Fibroblast of the conjunctiva (primary cell): ENCODE results near the gene IGLON5.

Source experiments
- DNase-seq: peaks from one replicate; pipeline ENCODE4 v3.0.0-alpha.2; 2010; ENCODE audit warnings: low read depth

The IGLON5 gene

DNA sequence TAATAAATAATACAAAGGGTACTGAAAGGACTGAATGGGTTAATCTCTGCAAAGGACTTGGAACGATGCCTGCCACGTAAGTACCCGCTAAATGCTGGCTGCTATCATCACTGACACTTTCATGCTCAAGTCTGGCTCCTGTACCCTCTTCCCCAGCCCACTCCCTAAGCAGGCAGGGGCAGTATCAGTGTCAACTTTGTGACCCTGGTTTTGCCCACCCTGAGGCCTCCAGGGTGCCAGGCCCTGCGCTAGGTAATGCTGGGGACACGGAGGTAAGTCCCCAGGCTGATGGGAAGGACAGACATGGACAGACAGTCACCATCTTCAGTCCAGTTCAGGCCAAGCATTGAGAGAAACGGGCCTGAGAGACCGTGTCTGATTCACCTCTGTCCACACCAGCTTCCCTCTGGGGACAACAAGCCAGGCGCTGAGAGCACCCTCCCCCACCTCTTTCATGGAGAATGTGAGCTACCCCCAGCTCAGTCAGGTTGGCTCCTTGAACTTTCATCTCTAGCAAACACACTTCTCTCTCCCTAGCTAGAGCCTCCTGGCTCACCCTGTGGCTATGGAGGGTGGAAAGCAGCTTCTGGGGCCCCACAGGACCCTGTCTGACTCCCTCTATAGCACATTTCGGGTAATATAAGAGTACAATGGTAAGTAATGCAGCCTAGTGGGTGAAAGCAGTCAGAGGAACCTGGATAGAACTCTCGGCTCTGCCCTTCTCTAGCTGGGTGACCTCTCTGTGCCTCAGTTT lies 53.9 kb downstream of the IGLON5 start:
- DNase-seq = no peak

DNA sequence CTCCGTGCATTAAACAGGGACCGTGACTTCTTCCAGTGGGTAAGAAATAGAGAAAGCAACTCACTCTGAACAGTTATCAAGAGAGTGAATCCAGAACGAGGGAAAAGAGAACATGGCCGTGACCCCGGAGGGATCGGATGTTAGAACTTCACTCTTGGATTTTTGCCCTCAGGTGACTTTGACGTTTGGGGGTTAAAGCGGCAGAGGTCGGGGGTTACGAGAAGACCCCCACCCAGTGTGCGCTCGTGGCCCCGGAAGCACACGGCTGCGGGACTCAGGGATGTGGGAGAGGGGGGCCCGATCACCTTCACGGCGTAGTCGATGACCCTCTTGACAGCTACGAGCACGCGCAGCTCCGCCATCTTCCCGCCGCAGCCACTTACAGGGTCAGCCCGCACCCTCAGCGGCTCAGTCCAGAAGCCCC lies 54.5 kb downstream of the IGLON5 start, which contains the start of gene ETFB:
TSS of gene ETFB (minus strand) at position 424 of the 424 bp plus-strand sequence. CDS start at position 362, 62 bp downstream.
- no peak for DNase-seq

DNA sequence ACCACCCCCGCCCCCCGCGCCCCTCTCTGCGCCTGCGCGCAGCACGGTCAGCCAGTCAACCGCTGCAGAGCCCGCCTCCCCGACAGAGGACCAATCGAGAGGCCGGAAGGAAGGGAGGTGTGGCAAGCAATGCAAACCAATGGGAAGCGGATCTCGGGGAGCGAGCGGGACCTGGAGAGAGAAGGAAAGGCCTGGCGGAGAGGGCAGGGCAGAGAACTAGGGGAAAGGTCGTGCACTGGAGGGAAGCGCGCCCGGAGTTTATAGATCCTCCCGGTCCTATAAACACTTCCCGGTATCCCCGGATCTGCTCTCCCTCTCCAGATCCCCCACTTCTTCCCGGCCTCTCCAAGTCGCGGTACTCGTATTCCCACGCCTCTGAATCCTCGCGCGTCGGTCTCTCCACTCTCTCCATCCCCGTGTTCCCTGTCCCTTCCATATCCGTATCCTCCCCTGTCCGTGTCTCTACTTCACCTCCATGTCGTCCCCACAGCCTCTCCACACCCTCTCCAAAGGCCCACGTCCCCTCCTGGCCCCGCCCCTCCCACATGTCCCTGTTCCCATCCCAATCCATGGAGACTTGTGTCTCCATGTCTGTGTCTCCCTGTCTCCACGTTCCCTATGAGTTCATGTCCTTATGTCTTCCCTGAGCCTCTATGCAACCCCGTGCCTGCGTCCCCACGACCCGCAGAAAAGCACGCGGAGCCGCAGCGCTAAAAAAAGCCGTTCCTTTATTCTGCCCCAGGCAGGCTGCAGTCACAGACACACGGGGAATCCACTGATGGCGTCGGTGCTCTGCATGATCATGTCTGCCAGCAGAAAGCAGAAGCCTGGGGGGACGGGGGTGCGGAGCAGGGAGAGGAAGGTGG lies 55.2 kb downstream of the IGLON5 start:
- peak; percentile 98 for DNase-seq

DNA sequence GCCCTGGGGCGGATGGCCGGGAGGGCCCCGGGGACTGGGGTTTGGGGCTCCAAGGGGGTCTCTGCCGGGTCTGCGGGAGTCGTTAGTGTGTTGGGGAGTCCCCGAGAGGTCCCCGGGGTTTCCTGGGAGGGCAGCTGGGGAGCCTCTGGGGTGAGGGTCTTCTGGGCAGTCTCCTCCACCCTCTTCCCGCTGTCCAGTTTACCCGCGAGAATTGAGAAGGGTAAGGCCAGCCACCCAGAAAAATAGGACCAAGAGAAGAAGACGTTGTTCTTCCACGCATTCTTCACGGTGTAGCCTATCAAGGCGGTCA lies 55.8 kb downstream of the IGLON5 start:
- no peak for DNase-seq

DNA sequence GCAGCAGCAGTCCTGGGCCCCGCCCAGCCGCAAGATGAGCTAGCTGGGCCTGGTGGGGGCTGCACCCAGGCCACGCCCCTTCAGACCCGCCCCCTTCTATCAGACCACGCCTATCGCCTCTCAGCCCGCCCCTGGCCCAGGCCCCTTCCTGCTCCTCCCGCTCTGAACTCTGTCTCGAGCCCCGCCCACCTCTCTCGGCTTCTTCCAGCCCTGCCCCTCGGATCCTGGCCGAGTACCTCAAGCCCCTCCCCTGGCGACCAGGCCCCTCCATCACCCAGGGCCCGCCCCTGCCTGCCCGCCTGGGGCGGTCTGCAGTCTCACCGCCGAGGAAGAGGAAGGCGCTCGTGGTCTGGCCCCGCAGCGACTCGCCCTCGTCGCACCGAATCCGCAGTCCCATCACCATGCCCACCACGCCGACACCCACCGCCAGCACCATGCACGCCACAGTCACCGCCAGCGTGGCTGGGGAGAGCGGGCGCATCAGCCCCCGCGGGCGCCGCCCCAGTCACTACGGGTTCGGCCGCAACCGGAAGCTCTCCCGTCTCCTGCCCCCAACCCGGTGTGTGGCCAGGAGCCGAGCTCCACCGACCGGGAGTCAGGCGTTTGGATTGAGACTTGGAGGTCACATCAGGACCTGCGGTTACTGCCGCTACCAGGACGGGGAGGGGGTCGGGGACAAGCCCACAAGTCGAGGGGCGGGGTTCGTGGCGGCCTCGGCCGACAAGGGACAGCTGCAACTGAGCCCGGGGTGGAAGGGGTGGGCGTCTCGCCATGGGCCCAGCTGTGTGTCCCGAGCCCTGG lies 56.3 kb downstream of the IGLON5 start:
- peak; percentile 99 for DNase-seq

DNA sequence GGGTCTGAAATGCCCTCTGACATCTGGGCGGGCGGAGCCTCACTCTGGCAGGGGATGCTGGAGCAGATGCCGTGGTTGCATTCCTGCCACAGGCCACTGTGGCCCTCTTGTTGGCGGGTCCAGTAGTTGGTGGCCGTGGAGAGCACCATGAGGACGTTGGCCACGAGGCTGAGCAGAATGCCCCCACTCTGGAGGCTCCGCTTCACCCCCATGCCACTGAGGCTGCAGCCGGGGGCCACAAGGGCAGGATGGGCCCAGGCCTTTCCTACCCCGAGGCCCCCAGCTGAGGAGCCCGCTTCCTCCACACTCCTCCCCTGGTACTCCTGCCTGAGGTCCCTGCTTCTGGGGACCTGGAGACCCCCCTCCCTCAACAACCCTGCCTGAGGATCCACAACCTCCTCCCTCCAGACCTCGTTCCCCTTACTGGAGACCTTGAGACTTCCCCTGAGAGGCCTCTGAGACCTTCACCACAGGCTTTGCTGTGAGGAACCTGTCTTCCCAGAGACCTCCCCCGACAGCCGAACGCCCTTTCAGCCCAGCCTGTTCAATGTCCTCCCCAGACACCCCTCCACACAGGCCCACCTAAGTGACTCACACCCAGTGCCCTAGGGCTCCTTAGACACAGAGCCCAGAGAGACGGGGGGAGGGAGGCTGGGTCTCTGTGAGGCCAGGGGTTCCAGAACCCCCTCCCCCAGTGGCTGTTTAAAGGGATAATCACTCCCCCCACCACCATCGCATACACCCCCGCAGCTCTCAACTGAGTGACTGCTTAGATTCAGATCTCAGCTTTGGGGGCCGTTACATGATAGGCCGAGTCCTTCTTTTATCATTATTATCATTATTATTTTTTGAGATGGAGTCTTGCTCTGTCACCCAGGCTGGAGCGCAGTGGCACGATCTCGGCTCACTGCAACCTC lies 57.2 kb downstream of the IGLON5 start, which contains the start of gene CLDND2:
TSS of gene CLDND2 (minus strand) at position 638 of the 917 bp plus-strand sequence. CDS start at position 212, 426 bp downstream.
- no peak for DNase-seq

DNA sequence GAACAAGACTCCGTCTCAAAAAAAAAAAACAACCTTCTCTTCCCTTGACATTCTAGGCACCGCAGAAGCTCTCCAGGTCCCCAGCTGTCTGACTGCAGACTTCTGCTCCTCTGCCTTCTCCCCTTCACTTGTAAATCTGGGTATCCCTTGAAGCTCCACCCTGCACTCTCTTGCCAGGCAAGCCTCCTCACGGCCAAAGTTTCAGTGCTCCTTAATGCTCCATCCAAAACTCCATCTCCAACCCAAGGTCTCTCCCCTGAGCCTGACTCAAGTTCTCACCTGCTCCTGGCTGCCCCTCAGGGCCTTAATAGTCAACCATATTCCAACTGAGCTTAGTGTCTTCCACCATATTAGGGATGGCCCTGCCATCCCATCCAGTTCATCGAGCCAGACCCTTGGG lies 58.8 kb downstream of the IGLON5 start:
- no peak for DNase-seq

DNA sequence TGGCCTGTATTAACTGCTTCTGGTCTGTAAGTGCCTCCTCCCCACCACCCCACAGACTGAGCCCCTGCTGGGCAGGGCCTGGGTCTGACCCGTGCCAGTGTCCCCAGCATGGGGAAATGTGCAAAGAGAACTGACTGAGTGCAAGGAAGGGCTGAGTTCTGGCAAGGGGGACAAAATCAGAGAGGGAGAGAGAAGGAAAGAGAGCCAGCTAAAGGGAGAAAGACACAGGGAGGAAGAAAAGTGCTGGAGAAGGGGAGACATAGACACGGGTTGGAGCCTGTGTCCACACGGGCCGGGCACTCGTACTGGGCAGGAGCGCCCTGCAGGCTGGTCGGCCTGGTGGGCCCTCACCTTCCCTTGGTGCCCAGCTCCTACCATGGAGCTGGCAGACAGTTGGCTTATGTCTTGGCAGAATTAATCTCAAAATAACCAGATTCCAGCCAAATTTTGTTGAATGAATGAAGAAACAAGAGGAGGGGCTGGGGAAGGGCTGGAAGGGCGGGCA lies 59.8 kb downstream of the IGLON5 start:
- no peak for DNase-seq

DNA sequence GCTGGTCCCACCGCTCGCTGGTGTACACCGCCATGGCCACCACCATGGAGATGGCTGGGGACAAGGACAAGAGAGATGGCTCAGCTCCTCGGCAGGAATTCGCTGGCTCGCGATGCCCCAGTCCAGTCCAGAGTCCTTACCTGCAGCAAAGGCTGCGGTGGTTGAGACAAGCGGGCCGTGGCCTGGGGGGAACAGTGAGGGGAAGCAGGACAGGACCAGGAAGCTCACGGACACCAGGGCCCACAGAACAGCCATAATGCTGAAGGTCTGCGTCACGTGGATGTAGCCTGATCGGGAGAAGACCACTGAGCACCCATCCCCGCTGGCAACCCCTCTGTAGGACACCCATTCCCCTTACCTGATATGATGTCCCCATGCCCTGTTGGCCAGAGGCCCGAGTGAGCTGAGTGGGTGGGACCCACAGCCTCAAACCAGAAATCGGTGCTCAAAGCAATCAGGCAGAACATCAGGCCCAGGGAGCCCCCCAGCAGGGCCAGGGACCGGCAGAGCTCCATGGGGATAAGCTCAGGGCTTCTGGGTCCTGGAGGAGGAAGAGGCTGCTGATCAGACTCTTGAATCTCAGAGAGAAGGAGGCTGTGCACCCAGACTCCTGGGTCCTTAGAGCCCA lies 60.7 kb downstream of the IGLON5 start:
- no peak for DNase-seq

DNA sequence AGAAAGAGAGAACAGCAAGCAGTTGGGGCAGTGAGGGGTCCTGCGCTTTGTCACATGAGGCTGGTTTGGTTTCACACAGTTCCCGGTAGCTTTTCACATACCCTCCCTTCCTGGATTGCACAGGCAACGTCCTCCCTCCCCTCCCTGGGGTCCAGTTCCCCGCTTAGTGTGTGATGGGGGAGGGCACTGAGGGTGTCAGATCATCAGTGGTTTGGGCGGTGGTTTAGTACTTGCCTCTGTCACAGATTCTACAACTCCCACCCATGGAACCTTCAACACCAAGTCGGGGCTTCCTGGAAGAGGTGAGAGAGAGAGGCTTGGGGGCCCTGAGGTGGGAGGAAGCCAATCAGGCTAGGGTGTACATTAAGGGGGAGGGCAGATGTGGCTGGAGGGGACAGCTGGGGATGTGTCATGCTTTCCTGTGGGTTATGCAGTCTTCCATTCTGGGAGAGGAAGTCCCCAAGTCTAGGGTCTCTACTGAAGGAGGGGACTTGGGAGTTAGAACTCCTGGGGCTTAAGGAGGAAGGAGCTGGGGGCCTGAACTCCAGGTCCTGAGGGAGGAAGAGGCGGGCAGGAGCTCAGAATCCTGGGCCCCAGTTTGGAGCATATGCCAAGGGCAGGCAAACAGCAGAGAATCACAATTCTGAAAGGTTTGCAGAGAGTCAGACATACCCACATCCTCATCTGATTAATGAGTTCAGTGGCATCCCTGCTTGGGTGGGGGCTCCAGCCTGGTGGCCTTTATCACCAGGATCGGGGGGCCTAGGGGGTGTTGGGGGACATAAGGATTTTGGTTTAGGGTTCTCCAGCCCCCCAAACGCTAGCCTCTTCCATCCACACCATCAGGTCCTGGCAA lies 61.4 kb downstream of the IGLON5 start, which contains the start of gene NKG7:
TSS of gene NKG7 (minus strand) at position 6 of the 856 bp plus-strand sequence. CDS start 119 bp downstream, outside the sequence.
- DNase-seq = no peak

DNA sequence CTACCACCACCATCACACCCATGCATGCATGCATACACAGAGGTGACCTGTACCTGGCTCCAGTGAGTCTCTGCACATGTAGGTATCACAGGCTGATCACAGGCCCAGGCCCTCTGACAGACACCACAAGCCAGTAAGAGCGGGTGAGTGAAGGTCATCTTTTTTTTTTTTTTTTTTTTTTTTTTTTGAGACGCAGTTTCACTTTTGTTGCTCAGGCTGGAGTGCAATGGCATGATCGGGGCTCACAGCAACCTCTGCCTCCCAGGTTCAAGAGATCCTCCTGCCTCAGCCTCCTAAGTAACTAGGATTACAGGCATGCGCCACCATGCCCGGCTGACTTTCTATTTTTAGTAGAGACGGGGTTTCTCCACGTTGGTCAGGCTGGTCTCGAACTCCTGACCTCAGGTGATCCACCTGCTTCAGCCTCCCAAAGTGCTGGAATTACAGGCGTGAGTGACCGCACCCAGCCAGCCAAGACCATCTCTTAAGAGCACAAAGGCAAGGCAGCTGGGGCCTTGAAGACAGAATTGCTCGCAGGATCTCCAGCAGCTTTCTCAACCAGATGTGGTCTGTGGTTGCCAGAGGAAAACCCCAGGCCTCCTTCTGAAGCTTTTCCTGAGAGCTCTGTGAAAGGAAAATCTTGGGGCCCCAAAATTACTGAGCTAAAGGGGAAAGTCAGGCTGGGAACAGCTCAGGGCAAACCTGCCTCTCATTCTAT lies 64.2 kb downstream of the IGLON5 start:
- no peak for DNase-seq

DNA sequence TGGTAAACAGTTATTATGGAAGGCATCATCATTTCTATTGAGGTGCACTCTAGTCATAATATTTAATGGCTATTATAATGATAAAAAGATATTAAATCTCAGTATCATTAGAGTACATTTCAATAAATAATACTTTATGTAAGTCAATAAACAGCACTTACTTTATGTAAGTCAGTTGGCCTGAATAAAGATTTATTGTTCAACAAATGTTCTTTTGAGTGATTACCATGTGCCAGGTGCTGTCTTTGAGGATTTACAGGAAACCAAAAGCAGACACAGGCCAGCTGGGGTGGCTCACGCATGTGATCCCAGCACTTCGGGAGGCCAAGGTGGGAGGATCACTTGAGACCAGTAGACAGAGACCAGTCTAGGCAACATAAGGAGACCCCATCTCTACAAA lies 66.0 kb downstream of the IGLON5 start:
- no peak for DNase-seq

DNA sequence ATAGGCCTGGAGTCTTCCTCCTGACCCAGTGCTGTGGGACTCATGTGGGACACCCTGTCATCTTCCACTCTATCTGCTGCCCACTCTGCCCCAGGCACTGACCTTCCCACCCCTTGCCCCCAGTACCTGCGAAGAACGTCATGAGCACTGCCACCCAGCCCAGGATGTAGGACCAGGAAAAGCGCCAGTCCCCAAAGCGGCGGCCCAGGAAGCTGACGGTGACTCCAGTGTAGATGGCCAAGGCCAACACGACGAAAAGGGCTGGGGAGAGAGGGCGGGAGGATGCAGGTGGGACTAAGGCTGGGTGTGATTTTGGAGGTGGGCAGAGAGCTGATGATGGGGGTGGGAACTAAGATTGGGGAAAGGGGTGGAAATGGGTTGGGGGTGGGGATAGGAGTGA lies 68.9 kb downstream of the IGLON5 start:
- no peak for DNase-seq
